HT1080 (cell line): ENCODE results near the gene MYO19. TPM values are rescaled to one million over a fixed set of nuclear protein-coding genes. Genes with fewer than 3 reads are reported as not detected.
"Not testable (repeated sequence)": the region's sequence is repeated elsewhere in the genome, so short reads cannot be mapped to it uniquely, and the experiment has no call there.

Experiments used
- DNase-seq: peaks from one replicate; pipeline ENCODE4 v3.0.0-alpha.2; 2015; ENCODE audit warnings: low read depth
- total RNA-seq: library from RNA; depleted of rRNA; stranded (reverse); fragments of >200 nt; shearing (Covaris generic); gene quantifications from 2 replicates; pipeline ENCODE4 v1.2.3, GENCODE V29; 2014

MYO19 gene
- total RNA-seq, 1 experiment from 2014 or later: 130 TPM

DNA sequence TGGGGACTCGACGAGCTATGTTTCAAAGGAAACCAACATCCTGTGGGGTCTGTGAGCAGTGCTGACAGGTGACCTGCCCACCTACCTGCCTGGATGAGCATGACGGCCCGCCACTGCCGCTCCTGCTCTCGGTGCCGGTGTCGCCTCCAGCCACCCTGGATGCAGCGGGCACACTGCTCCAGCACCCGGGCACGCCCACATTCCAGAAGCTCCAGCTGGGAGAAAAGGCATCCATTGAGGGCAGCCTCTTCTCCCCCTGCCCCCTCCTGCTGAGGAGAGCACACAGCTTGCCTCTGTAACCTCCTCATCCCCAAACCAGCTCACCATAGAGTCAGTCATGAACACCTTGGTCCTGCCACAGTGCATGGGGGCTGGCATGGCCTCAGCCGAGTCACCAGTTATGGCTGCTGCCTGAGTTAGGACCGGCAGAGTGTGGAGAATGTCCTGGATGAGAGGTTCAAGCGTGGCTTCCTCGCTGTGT lies 33.9 kb downstream of the MYO19 start:
- DNase-seq: no peak

- no peak for DNase-seq
These were observed 35.9 kb downstream of the MYO19 start for GRCh38 chr17:36498560-36499300.

GRCh38 chr17:36498155-36498554 lies 36.5 kb downstream of the MYO19 start:
- no peak for DNase-seq

DNA sequence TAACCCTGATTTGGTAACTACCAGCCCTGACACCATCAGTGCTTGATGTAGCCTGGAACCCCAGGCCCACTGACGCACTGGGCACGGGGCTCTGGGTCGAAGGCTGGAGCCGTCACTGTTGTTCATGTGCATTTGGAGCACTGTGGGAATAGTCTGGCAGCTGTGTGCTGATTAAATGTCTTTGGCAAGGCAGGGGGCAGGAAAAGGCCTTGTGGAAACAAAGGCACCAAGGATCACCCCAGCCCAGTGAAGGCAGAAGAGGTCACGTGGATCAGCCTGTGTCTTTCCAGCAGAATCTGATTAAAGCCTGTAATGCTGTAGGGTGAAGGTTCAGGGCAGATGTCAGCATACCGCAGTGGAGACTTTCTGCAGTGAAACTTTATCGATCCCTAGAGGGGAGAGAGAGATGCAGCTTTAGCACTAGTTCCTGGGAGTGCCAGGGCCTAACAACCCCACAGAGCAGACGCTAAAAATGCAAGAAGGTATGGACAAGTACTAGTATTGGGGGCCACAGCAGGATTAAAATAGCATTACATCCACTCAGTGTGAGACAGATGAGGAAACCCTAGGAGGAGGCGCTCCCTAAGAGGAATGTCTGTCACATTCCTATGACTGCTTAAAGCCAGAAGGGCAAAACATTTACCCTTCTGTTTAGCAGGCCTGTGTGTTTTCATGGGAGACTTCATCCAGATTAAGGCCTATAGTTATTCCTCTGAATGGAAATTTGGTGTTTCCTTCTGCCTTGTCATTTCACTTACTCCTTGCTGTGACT lies 38.5 kb downstream of the MYO19 start:
- DNase-seq: no peak

DNA sequence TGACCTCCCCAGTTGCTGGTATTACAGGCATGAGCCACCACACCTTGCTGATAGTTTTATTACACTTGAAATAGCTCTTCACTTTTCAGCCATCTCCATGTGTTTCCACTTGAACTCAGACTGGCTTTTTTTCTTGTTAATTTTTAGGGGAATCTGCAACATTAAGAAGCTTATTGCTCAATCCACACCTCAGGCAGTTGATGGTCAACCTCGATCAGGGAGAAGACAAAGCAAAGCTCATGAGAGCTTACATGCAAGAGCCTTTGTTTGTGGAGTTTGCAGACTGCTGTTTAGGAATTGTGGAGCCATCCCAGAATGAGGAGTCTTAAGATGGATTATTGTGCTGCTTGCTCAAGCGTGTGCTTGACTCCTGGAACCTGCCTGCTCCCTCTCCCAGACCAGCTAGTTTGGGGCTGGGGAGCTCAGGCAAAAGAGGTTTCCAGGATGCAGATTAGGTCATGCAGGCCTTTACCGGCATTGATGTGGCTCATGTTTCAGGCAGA lies 39.5 kb downstream of the MYO19 start:
- no peak for DNase-seq

DNA sequence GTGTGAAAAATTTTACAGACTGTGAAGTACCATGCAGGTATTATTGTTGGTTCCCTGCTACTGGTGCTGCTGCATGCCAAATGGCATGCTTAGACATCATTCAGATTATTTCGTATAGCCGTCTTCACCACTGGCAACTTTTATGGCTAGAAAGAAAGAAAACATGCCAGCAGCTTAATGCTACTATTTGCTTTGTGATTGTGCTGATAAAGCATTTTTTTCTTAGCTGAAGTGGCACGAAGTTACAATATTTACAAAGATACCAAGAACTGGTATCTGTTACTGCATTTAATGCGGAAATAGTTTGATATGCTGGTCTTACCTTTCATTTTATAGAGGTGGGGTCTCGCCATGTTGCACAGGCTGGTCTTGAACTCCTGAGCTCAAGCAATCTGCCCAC lies 40.0 kb downstream of the MYO19 start:
- DNase-seq: no peak

GRCh38 chr17:36493956-36494355 lies 40.7 kb downstream of the MYO19 start:
- no peak for DNase-seq

GRCh38 chr17:36486204-36487194 lies 48.2 kb downstream of the MYO19 start, which contains the start of gene ZNHIT3:
TSS of gene ZNHIT3 (plus strand) at chr17:36486681. CDS start at chr17:36486700, 19 bp downstream.
- DNase-seq: peak; percentile 88

GRCh38 chr17:36485805-36486203 lies 48.9 kb downstream of the MYO19 start:
- no peak for DNase-seq

GRCh38 chr17:36485027-36485426 lies 49.6 kb downstream of the MYO19 start:
- DNase-seq: no peak

DNA sequence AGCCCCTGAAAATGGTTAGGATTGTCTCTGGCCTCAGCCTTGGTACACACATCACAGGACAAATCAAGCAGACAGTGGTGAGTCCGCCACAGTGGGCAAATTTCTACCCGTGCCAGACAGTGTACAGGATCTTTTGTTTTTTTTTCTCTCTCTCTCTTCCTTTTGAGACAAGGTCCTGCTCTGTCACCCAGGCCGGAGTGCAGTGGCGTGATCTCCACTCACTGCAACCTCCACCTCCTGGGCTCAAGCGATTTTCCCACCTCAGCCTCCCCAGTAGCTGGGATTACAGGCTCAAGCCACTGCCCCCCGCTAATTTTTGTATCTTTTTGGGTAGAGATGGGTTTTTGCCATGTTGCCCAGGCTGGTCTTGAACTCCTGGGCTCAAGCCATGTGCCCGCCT lies 50.6 kb downstream of the MYO19 start:
- DNase-seq: not testable (repeated sequence)

DNA sequence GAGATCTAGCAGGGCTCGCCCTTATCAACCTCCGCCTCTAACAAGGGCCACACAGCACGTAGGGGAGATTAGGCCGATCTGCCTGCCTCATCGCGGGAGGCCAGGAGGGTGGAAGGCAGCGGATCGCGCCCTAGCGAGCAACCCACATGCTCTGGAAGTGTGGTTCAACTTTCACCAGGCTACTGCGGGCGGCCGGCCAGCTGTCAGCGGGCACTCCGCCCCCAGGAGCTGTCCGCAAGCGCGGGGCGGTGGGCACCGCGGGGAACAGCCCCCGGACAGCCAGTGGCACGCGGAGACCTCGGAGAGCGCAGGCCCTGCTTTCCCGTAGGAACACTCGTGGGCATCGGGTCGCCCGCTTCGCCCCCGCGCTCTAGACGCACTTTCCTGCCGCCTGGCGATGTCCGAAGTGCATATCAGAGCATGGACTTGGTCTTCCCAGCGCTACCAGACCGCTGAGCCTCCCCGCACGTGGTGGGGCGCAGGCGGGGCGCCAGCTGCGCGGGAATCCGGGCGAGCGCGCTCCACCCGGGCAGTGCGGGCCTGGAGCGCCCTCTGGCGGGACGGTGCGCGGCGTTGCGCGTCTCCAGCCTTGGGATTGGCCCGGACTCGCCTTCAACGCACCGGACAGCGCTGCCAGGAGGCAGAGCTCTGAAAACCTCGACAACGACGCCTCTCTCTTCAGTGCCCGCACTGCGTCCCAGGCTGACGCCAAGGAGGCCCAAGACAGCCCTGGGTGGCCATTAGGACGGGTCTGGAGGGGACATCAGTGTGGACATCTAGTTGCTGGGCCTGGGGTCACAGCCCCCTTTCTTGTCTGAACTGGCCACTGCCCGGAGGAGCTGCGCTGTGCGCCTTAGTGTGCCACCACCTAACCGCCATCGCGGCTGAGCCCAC lies 51.8 kb downstream of the MYO19 start:
- DNase-seq: peak; percentile 71

- no peak for DNase-seq
These were observed 52.8 kb downstream of the MYO19 start for GRCh38 chr17:36481829-36482228.

- DNase-seq: no peak
These were observed 59.2 kb downstream of the MYO19 start for GRCh38 chr17:36475346-36475970.

DNA sequence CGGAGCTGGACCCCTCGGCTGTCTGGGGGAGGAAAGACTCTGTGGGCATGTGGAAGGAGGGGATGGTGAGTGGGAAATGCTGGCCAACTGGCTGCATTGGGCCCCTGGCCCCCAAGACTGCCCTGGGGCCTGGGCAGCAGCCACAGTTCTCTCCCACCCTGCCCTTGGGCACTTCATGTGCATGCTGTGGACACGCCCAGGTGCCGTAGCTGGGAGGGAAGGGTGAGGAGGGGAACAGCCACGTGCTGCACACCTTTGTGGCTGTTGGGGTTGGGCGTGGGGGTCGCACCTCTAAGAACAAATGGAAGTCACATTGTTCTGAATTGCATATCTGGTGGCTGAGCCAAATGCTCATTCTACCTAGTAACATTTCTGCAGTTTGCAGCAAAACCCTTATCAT lies 60.1 kb downstream of the MYO19 start:
- DNase-seq: no peak

- DNase-seq: no peak
These were observed 64.2 kb downstream of the MYO19 start for GRCh38 chr17:36470499-36470898.

GRCh38 chr17:36469733-36470132 lies 64.9 kb downstream of the MYO19 start:
- DNase-seq: no peak

DNA sequence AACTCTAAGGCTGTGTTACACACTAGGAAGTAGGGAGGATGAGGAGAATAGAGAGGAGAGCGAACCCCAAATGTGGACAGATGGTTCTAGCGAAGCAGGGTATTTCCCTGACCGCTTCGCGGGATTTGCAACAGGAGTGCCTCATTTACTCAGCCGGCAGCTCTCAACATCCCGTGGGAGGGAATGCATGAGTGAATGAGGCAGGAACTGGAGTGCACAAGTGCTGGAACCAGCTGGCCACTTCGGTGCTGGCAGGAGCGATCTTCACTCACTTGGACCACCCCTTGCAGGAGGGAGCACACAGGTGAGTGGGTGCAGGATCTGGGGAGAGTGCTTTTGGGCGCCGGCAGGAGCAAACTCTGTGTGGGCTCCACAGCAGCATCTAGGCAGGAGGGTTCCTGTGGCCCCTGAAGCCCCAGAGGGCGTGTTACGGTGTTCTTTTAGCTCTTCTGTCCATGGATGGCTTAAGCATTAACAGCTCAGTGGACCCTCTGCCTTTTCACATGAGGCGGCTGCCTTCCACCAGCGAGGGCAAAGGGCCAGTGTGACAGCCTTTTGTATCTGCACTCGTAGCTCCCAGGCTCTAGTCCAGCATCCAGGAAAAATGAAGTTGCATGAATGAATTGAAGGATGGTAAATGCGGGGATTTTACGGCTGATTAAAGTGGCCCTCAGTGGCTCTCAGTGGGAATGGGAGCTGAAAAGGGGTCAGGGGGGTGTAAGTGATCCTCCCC lies 65.6 kb downstream of the MYO19 start:
- no peak for DNase-seq

DNA sequence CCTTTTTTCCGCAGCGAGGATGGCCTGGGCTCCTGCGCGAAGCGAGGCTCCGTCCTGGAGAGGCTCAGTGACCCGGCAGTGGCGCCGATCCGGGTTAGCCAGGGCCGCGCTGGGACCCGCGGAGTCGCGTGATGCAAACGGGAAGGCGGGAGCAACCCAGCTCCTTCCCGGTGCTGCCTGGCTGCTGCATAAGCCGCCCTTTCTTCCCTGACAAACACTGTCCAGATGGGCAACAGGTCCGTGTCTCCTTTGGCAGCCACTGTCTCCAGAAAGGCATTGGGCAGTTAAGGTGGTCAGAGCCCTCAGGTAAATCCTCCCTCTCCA lies 69.9 kb downstream of the MYO19 start:
- DNase-seq: no peak
